K562 (cell line): ENCODE data around the gene EPHB1. TPM values are rescaled to one million over a fixed set of nuclear protein-coding genes. Genes with fewer than 3 reads are reported as not detected.

Experiments
- ATAC-seq: fragments of 200-7000 bp; cut with Tn5 transposase; 3 replicates; pipeline ENCODE4 v1.9.1; 2020; ENCODE audit warnings: moderate library complexity
- BruUV-seq: library from RNA; stranded (reverse); fragments of 400-500 nt; replicated peaks from 2 replicates; lab custom pipeline; 2021; lab: Mats Ljungman, UMichigan
- CTCF ChIA-PET: fragments of 300-600 bp; formaldehyde crosslinking; extraction: SDS; loops from one replicate; lab custom pipeline; 2021; ENCODE audit warnings: low intra/inter-chr PET ratio; lab: Yijun Ruan, JAX
- POLR2A ChIA-PET: fragments of 300-600, 350-650 bp; sonication (Branson Sonifier 250); formaldehyde crosslinking; extraction: SDS; loops from one replicate; lab custom pipeline; 2021; ENCODE audit warnings: antibody characterized with exemption, inconsistent platforms; lab: Yijun Ruan, JAX
- DNase-seq, 4 experiments: peaks; one replicate each; pipeline versions ENCODE4 v3.0.0 to v3.0.0-alpha.2; 2011 to 2018; ENCODE audit warnings: low spot score in 3 of 4, mixed read lengths in 3 of 4; ENCODE audit errors: extremely low read depth in 1 of 4
- FAIRE-seq: peaks from 2 replicates; lab custom pipeline; 2011; peaks lifted over from hg19 to GRCh38; lab: Jason Lieb, UNC
- H2AFZ ChIP-seq: 2 replicates; pipeline ENCODE4 v1.6.0; 2011; ENCODE audit warnings: low read depth, low read length, control low read depth, inconsistent platforms
- H3K27ac ChIP-seq: fragments of 200-600 bp; 3 replicates; pipeline ENCODE4 v1.8.0; 2011; ENCODE audit warnings: low read depth, mild to moderate bottlenecking, control low read depth, inconsistent platforms, low read length, moderate library complexity, mixed read lengths; ENCODE audit errors: extremely low read depth
- H3K27me3 ChIP-seq, 2 experiments: fragments of 300-600 bp in 1 of 2; 2 replicates in 1 of 2; 3 replicates in 1 of 2; pipeline versions ENCODE4 v1.6.0 to v1.8.0; 2011; ENCODE audit warnings: inconsistent platforms in 2 of 2, low read length in 2 of 2, mild to moderate bottlenecking in 1 of 2, mixed read lengths in 1 of 2, moderate library complexity in 1 of 2; ENCODE audit not compliant: control insufficient read depth in 2 of 2, insufficient read depth in 2 of 2
- H3K36me3 ChIP-seq: fragments of 300-600 bp; 3 replicates; pipeline ENCODE4 v1.8.0; 2011; ENCODE audit warnings: mild to moderate bottlenecking, low read length, inconsistent platforms; ENCODE audit not compliant: control insufficient read depth, insufficient read depth
- H3K4me1 ChIP-seq, 2 experiments: fragments of 200-600 bp in 1 of 2; replicated peaks in 1 of 2; 2 replicates in 1 of 2; 3 replicates in 1 of 2; pipeline versions ENCODE4 v1.5.1 to v1.8.0; 2011; ENCODE audit warnings: inconsistent platforms in 2 of 2, low read length in 2 of 2, mild to moderate bottlenecking in 1 of 2, mixed read lengths in 1 of 2, moderate library complexity in 1 of 2; ENCODE audit not compliant: control insufficient read depth in 2 of 2, insufficient read depth in 2 of 2
- H3K4me2 ChIP-seq: 2 replicates; pipeline ENCODE4 v1.6.1; 2011; ENCODE audit warnings: low read length, control low read depth, inconsistent platforms, mixed read lengths; ENCODE audit not compliant: insufficient read depth
- H3K4me3 ChIP-seq: fragments of 200-600 bp; sonication (generic), shearing (Covaris generic); 2 replicates; pipeline ENCODE4 v1.5.1; 2016; ENCODE audit warnings: control low read depth, inconsistent platforms
- H3K79me2 ChIP-seq: fragments of 200-600 bp; 3 replicates; pipeline ENCODE4 v1.8.0; 2011; ENCODE audit warnings: low read length, inconsistent platforms; ENCODE audit not compliant: control insufficient read depth, insufficient read depth
- H3K9ac ChIP-seq, 2 experiments: 2 replicates each; pipeline versions ENCODE4 v1.6.0 to v1.6.1; 2011; ENCODE audit warnings: low read depth in 2 of 2, low read length in 2 of 2, control low read depth in 1 of 2, inconsistent platforms in 1 of 2, mild to moderate bottlenecking in 1 of 2, mixed read lengths in 1 of 2; ENCODE audit not compliant: insufficient read depth in 1 of 2
- H3K9me1 ChIP-seq: one replicate; pipeline ENCODE4 v1.6.0; 2011; ENCODE audit warnings: inconsistent platforms, mild to moderate bottlenecking, low read length, moderate library complexity; ENCODE audit not compliant: control insufficient read depth, insufficient read depth
- H3K9me3 ChIP-seq: replicated peaks from 2 replicates; pipeline ENCODE4 v1.5.1; 2011; ENCODE audit warnings: low read depth, low read length, inconsistent platforms; ENCODE audit not compliant: control insufficient read depth, insufficient read depth
- H4K20me1 ChIP-seq: replicated peaks from 2 replicates; pipeline ENCODE4 v1.6.1; 2011; ENCODE audit warnings: low read length, inconsistent platforms, mixed read lengths; ENCODE audit not compliant: control insufficient read depth, insufficient read depth
- ETS2 ChIP-seq: IDR thresholded peaks from 2 replicates; pipeline ENCODE4 v1.6.1; 2016; ENCODE audit warnings: borderline replicate concordance, missing genetic modification characterization, mild to moderate bottlenecking, moderate library complexity, missing compliant biosample characterization; ENCODE audit not compliant: poor library complexity, severe bottlenecking
- GATAD2A ChIP-seq: fragments of 450-650 bp; IDR thresholded peaks from 2 replicates; pipeline ENCODE4 v1.6.1; 2017
- HDAC8 ChIP-seq: fragments of 450-650 bp; IDR thresholded peaks from 2 replicates; pipeline ENCODE4 v1.6.1; 2016; ENCODE audit warnings: mild to moderate bottlenecking, missing genetic modification characterization, moderate library complexity, missing compliant biosample characterization
- HLTF ChIP-seq: fragments of 450-650 bp; IDR thresholded peaks from 2 replicates; pipeline ENCODE4 v1.6.1; 2016
- PPARD ChIP-seq: fragments of 250-450 bp; sonication (Bioruptor Pico); IDR thresholded peaks from 2 replicates; pipeline ENCODE4 v1.8.0; 2022; ENCODE audit warnings: inconsistent platforms, mild to moderate bottlenecking, moderate library complexity
- SAP30 ChIP-seq: fragments of 200-600 bp; sonication (generic); IDR thresholded peaks from 2 replicates; pipeline ENCODE4 v1.6.1; 2012; ENCODE audit warnings: borderline replicate concordance, low read depth, mild to moderate bottlenecking, moderate library complexity, low read length, control low read depth, inconsistent platforms; ENCODE audit not compliant: insufficient read depth, poor library complexity, severe bottlenecking
- TEAD4 ChIP-seq, 2 experiments: sonication (generic) in 1 of 2; formaldehyde crosslinking in 1 of 2; IDR thresholded peaks; 2 replicates each; pipeline versions ENCODE4 v1.6.1 to v1.8.0; 2012 to 2022; ENCODE audit warnings: borderline replicate concordance in 1 of 2, inconsistent platforms in 1 of 2, low read length in 1 of 2, mild to moderate bottlenecking in 1 of 2, missing genetic modification reagents in 1 of 2
- ZC3H11A ChIP-seq: IDR thresholded peaks from 2 replicates; pipeline ENCODE4 v1.6.1; 2012; ENCODE audit warnings: low read depth, low read length, improper control_type of control experiment
- ZFP30 ChIP-seq: fragments of 250-450 bp; sonication (Bioruptor Pico); IDR thresholded peaks from 2 replicates; pipeline ENCODE4 v1.8.0; 2022; ENCODE audit warnings: moderate library complexity, mild to moderate bottlenecking, inconsistent platforms, borderline replicate concordance
- in situ Hi-C: fragments of 300-500 bp; cut with MboI; formaldehyde crosslinking; loops from 4 replicates; pipeline ENCODE4 v1.15.0; 2018; ENCODE audit warnings: inconsistent platforms, mixed read lengths
- intact Hi-C: fragments of 100-400 bp; cut with micrococcal nuclease; formaldehyde crosslinking; loops from 2 replicates; pipeline ENCODE4 v1.14.2; 2022
- polyA plus RNA-seq, 8 experiments: library from polyadenylated mRNA; depleted of rRNA in 4 of 8; stranded (reverse) in 5 of 8; unstranded in 3 of 8; fragments of >200 nt; fragmentation: Nextera tagmentation in 2 of 8; fragmentation: Illumina TruSeq in 1 of 8; extraction: Ambion mirVana in 2 of 8; extraction: Trizol in 1 of 8; gene quantifications; 2 replicates each; pipeline versions ENCODE4 v1.2.1 to v1.2.3, GENCODE V29; 2011 to 2014; ENCODE audit warnings: inconsistent platforms in 1 of 8, missing spikeins in 1 of 8
- total RNA-seq, 7 experiments: library from RNA; depleted of rRNA in 6 of 7; stranded (reverse); fragments of >200 nt in 6 of 7; fragmentation: Illumina TruSeq in 2 of 7; extraction: Trizol in 2 of 7; gene quantifications; 2 replicates each; pipeline versions ENCODE4 v1.2.1 to v1.2.3, GENCODE V29; 2011 to 2021; ENCODE audit warnings: low replicate concordance in 1 of 7
- TF ChIP-seq, protein P1 (sequence below), 2 experiments: fragments of 450-650 bp in 1 of 2; sonication (generic) in 1 of 2; formaldehyde crosslinking in 1 of 2; IDR thresholded peaks in 1 of 2; conservative IDR thresholded peaks in 1 of 2; 2 replicates each; pipeline versions ENCODE4 v1.6.1 to v1.8.1; 2016 to 2023; ENCODE audit warnings: mild to moderate bottlenecking in 2 of 2, moderate library complexity in 2 of 2, inconsistent platforms in 1 of 2, missing genetic modification reagents in 1 of 2
- TF ChIP-seq, protein P2 (sequence below): fragments of 250-450 bp; sonication (Bioruptor Pico); IDR thresholded peaks from 2 replicates; pipeline ENCODE4 v1.5.0; 2021
- TF ChIP-seq, protein P3 (sequence below): sonication (generic); formaldehyde crosslinking; IDR thresholded peaks from 2 replicates; pipeline ENCODE4 v1.8.0; 2023; ENCODE audit warnings: mild to moderate bottlenecking, missing genetic modification reagents
- TF ChIP-seq, protein P4 (sequence below): fragments of 250-450 bp; sonication (Bioruptor Pico); IDR thresholded peaks from 2 replicates; pipeline ENCODE4 v1.5.0; 2021; ENCODE audit warnings: mild to moderate bottlenecking, borderline replicate concordance

The EPHB1 gene
- total and polyA plus RNA-seq, 9 of the 15 experiments (the other 6 are each of a cell fraction or from before 2014, with no cell fraction given): 0.29 TPM; not detected in 8

DNA sequence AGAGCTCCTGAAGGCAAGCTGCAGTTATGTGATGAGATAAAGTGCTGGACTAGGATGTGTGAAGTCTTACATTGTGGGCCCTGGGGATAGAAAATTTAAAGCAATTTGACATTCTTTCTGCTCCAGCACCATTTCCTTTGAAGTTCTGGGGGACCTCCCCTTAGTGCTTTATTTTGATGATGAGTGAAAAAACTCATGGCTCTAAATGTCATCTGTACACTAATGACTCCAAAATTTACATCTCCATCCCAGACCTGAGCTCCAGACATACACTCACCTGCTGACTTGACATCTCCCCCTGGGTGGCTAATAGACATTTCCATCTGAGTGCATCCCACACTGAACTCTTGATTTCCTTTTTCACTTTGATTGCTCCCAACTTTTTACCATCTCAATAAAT lies 276.4 kb downstream of the EPHB1 start:
- FAIRE-seq (no peak), ATAC-seq (no peak), DNase-seq (no peak)
- H3K9me3 ChIP-seq: no peaks in the 10 kb centered on the region
- no peaks in the 10 kb centered on the region for H3K27me3 ChIP-seq
- in situ Hi-C loops: no loop called here
- intact Hi-C loops: no loop called here
- no peaks in the 10 kb centered on the region for H3K4me1 ChIP-seq
- H3K36me3 ChIP-seq: no peaks in the 10 kb centered on the region
- no peak overlapping the region for H3K27ac ChIP-seq
- H3K9ac ChIP-seq: no peak overlapping the region
- no peaks in the 10 kb centered on the region for H4K20me1 ChIP-seq
- no peak overlapping the region for H2AFZ ChIP-seq
- POLR2A ChIA-PET: no interaction called here
- no peaks in the 10 kb centered on the region for H3K9me1 ChIP-seq
- CTCF ChIA-PET: no interaction called here
- no TSS peak for BruUV-seq
- no peak overlapping the region for H3K4me3 ChIP-seq
- H3K79me2 ChIP-seq: no peaks in the 10 kb centered on the region
- H3K4me2 ChIP-seq: no peak overlapping the region
- no peak for TF ChIP-seq SAP30
- no peak for TF ChIP-seq TEAD4 (IDR thresholded peaks at IDR 0.05; ENCODE audit: low read length)
- TF ChIP-seq TEAD4 (CRISPR knock-in tag; IDR thresholded peaks at IDR 0.05; ENCODE audit: borderline replicate concordance): no peak
- no peak for TF ChIP-seq PPARD (CRISPR knock-in tag)
- TF ChIP-seq, protein P1, sequence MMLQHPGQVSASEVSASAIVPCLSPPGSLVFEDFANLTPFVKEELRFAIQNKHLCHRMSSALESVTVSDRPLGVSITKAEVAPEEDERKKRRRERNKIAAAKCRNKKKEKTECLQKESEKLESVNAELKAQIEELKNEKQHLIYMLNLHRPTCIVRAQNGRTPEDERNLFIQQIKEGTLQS (IDR thresholded peaks at IDR 0.05): no peak
- TF ChIP-seq, protein P1 (CRISPR knock-in tag; conservative IDR thresholded peaks at IDR 0.05): no peak
- TF ChIP-seq, protein P2, sequence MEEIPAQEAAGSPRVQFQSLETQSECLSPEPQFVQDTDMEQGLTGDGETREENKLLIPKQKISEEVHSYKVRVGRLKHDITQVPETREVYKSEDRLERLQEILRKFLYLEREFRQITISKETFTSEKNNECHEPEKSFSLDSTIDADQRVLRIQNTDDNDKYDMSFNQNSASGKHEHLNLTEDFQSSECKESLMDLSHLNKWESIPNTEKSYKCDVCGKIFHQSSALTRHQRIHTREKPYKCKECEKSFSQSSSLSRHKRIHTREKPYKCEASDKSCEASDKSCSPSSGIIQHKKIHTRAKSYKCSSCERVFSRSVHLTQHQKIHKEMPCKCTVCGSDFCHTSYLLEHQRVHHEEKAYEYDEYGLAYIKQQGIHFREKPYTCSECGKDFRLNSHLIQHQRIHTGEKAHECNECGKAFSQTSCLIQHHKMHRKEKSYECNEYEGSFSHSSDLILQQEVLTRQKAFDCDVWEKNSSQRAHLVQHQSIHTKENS (CRISPR knock-in tag): no peak
- no peak for TF ChIP-seq ETS2 (tag)
- TF ChIP-seq HDAC8 (tag): no peak
- no peak for TF ChIP-seq HLTF
- TF ChIP-seq ZFP30 (CRISPR knock-in tag): no peak
- TF ChIP-seq, protein P3, sequence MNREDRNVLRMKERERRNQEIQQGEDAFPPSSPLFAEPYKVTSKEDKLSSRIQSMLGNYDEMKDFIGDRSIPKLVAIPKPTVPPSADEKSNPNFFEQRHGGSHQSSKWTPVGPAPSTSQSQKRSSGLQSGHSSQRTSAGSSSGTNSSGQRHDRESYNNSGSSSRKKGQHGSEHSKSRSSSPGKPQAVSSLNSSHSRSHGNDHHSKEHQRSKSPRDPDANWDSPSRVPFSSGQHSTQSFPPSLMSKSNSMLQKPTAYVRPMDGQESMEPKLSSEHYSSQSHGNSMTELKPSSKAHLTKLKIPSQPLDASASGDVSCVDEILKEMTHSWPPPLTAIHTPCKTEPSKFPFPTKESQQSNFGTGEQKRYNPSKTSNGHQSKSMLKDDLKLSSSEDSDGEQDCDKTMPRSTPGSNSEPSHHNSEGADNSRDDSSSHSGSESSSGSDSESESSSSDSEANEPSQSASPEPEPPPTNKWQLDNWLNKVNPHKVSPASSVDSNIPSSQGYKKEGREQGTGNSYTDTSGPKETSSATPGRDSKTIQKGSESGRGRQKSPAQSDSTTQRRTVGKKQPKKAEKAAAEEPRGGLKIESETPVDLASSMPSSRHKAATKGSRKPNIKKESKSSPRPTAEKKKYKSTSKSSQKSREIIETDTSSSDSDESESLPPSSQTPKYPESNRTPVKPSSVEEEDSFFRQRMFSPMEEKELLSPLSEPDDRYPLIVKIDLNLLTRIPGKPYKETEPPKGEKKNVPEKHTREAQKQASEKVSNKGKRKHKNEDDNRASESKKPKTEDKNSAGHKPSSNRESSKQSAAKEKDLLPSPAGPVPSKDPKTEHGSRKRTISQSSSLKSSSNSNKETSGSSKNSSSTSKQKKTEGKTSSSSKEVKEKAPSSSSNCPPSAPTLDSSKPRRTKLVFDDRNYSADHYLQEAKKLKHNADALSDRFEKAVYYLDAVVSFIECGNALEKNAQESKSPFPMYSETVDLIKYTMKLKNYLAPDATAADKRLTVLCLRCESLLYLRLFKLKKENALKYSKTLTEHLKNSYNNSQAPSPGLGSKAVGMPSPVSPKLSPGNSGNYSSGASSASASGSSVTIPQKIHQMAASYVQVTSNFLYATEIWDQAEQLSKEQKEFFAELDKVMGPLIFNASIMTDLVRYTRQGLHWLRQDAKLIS: no peak
- TF ChIP-seq, protein P4, sequence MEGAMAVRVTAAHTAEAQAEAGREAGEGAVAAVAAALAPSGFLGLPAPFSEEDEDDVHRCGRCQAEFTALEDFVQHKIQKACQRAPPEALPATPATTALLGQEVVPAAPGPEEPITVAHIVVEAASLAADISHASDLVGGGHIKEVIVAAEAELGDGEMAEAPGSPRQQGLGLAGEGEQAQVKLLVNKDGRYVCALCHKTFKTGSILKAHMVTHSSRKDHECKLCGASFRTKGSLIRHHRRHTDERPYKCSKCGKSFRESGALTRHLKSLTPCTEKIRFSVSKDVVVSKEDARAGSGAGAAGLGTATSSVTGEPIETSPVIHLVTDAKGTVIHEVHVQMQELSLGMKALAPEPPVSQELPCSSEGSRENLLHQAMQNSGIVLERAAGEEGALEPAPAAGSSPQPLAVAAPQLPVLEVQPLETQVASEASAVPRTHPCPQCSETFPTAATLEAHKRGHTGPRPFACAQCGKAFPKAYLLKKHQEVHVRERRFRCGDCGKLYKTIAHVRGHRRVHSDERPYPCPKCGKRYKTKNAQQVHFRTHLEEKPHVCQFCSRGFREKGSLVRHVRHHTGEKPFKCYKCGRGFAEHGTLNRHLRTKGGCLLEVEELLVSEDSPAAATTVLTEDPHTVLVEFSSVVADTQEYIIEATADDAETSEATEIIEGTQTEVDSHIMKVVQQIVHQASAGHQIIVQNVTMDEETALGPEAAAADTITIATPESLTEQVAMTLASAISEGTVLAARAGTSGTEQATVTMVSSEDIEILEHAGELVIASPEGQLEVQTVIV (CRISPR knock-in tag): no peak
- TF ChIP-seq GATAD2A: no peak
- no peak for TF ChIP-seq ZC3H11A
